MM.1S (cell line): ENCODE data around the gene TMEM63B.

Experiments used
- DNase-seq: peaks from one replicate; pipeline ENCODE4 v3.0.0-alpha.2; 2015
- H2AFZ ChIP-seq: fragments of 300-600 bp; sonication (generic); 2 replicates; pipeline ENCODE4 v1.6.0; 2016; ENCODE audit warnings: antibody characterized with exemption, low read length
- H3F3A ChIP-seq: fragments of 300-600 bp; sonication (generic); 2 replicates; pipeline ENCODE4 v1.6.1; 2016; ENCODE audit warnings: mild to moderate bottlenecking, antibody characterized with exemption, low read length, moderate library complexity, mixed read lengths; ENCODE audit not compliant: insufficient read depth
- H3K27ac ChIP-seq: fragments of 300-600 bp; sonication (generic); 2 replicates; pipeline ENCODE4 v1.5.1; 2016; ENCODE audit warnings: mild to moderate bottlenecking, low read length
- H3K27me3 ChIP-seq: fragments of 300-600 bp; sonication (generic); replicated peaks from 2 replicates; pipeline ENCODE4 v1.6.0; 2016; ENCODE audit warnings: low read length; ENCODE audit not compliant: insufficient read depth
- H3K36me3 ChIP-seq: fragments of 300-600 bp; sonication (generic); replicated peaks from 2 replicates; pipeline ENCODE4 v1.6.1; 2016; ENCODE audit warnings: mild to moderate bottlenecking, low read length, mixed read lengths; ENCODE audit not compliant: insufficient read depth
- H3K4me1 ChIP-seq: fragments of 300-600 bp; sonication (generic); 2 replicates; pipeline ENCODE4 v1.6.1; 2016; ENCODE audit warnings: low read length, mixed read lengths
- H3K4me2 ChIP-seq: fragments of 300-600 bp; sonication (generic); 2 replicates; pipeline ENCODE4 v1.6.0; 2016; ENCODE audit warnings: low read depth, low read length
- H3K4me3 ChIP-seq: fragments of 300-600 bp; sonication (generic); 2 replicates; pipeline ENCODE4 v1.5.1; 2016; ENCODE audit warnings: low read length, mixed read lengths
- H3K79me2 ChIP-seq: fragments of 300-600 bp; sonication (generic); 2 replicates; pipeline ENCODE4 v1.6.1; 2016; ENCODE audit warnings: mixed run types, low read length, mixed read lengths
- H3K9ac ChIP-seq: fragments of 300-600 bp; sonication (generic); 2 replicates; pipeline ENCODE4 v1.6.1; 2016; ENCODE audit warnings: low read length, mixed read lengths
- H3K9me2 ChIP-seq: fragments of 300-600 bp; sonication (generic); replicated peaks from 2 replicates; pipeline ENCODE4 v1.6.1; 2016; ENCODE audit warnings: mild to moderate bottlenecking, low read length, mixed read lengths; ENCODE audit not compliant: insufficient read depth
- H3K9me3 ChIP-seq: fragments of 300-600 bp; sonication (generic); replicated peaks from 2 replicates; pipeline ENCODE4 v1.6.1; 2016; ENCODE audit warnings: mild to moderate bottlenecking, low read length, mixed read lengths; ENCODE audit not compliant: insufficient read depth
- H4K20me1 ChIP-seq: fragments of 300-600 bp; sonication (generic); 2 replicates; pipeline ENCODE4 v1.6.1; 2016; ENCODE audit warnings: mild to moderate bottlenecking, low read length, moderate library complexity, mixed read lengths; ENCODE audit not compliant: insufficient read depth
- CTCF ChIP-seq: fragments of 300-600 bp; sonication (generic); IDR thresholded peaks from 2 replicates; pipeline ENCODE4 v1.5.1; 2016; ENCODE audit warnings: antibody characterized with exemption, low read length, mixed read lengths
- EZH2 ChIP-seq: fragments of 300-600 bp; sonication (generic); optimal IDR thresholded peaks from 2 replicates; pipeline ENCODE3; 2017; ENCODE audit warnings: low read depth, mild to moderate bottlenecking, antibody characterized with exemption, low read length, mixed read lengths
- EZH2phosphoT487 ChIP-seq: fragments of 300-600 bp; sonication (generic); IDR thresholded peaks from 2 replicates; pipeline ENCODE4 v1.6.1; 2018; ENCODE audit warnings: antibody characterized with exemption, low read length

Gene TMEM63B

GRCh38 chr6:44156494-44157151 is 29.3 kb downstream of the TMEM63B start:
- Histone ChIP-seq H3K79me2 (no peaks in the 10 kb centered on the region), H3K36me3 (no peaks in the 10 kb centered on the region), H3K4me3 (no peak overlapping the region), H3K4me1 (0 out of 2 replicates have a peak, but pooled peaks cover 5% of the 10 kb centered on the region), H3K9me2 (no peaks in the 10 kb centered on the region), H2AFZ (no peak overlapping the region), H3K27me3 (no peaks in the 10 kb centered on the region), H3K4me2 (no peak overlapping the region), H3K27ac (no peak overlapping the region), H3F3A (no peaks in the 10 kb centered on the region), H3K9me3 (no peaks in the 10 kb centered on the region), H4K20me1 (no peaks in the 10 kb centered on the region), H3K9ac (no peak overlapping the region)
- TF ChIP-seq EZH2phosphoT487 (no peak), EZH2 (no peak), CTCF (no peak)
- DNase-seq, result no peak

GRCh38 chr6:44157152-44157521 is 29.8 kb downstream of the TMEM63B start:
- no peaks in the 10 kb centered on the region for H3K9me3 ChIP-seq
- no peak for DNase-seq
- H3K4me2 ChIP-seq, result no peak overlapping the region
- no peaks in the 10 kb centered on the region for H3K9me2 ChIP-seq
- no peak overlapping the region for H2AFZ ChIP-seq
- no peaks in the 10 kb centered on the region for H3K27me3 ChIP-seq
- no peak overlapping the region for H3K27ac ChIP-seq
- H3K4me3 ChIP-seq, result no peak overlapping the region
- no peaks in the 10 kb centered on the region for H3K79me2 ChIP-seq
- H3K36me3 ChIP-seq, result no peaks in the 10 kb centered on the region
- TF ChIP-seq EZH2phosphoT487 (no peak), EZH2 (no peak), CTCF (no peak)
- no peaks in the 10 kb centered on the region for H3F3A ChIP-seq
- no peaks in the 10 kb centered on the region for H4K20me1 ChIP-seq
- H3K9ac ChIP-seq, result no peak overlapping the region
- H3K4me1 ChIP-seq, result 0 out of 2 replicates have a peak, but pooled peaks cover 5% of the 10 kb centered on the region

- TF ChIP-seq EZH2phosphoT487 (no peak), CTCF (no peak), EZH2 (no peak)
- H3K27me3 ChIP-seq, result no peaks in the 10 kb centered on the region
- no peaks in the 10 kb centered on the region for H3K9me3 ChIP-seq
- no peak within 1 kb of the TSS for H3K4me2 ChIP-seq
- no peaks in the 10 kb centered on the region for H3K9me2 ChIP-seq
- H4K20me1 ChIP-seq, result no peaks in the 10 kb centered on the region
- H3K4me3 ChIP-seq, result no peak within 1 kb of the TSS
- no peaks in the 10 kb centered on the region for H3F3A ChIP-seq
- DNase-seq, result no peak
- no peaks in the 10 kb centered on the region for H3K36me3 ChIP-seq
- no peak within 1 kb of the TSS for H3K9ac ChIP-seq
- H2AFZ ChIP-seq, result no peak within 1 kb of the TSS
- no peaks in the 10 kb centered on the region for H3K79me2 ChIP-seq
- H3K27ac ChIP-seq, result no peak within 1 kb of the TSS
- 0 out of 2 replicates have a peak, but pooled peaks cover 5% of the 10 kb centered on the region for H3K4me1 ChIP-seq
Observed at GRCh38 chr6:44158770-44159228, 31.4 kb downstream of the TMEM63B start, which contains the start of gene CAPN11. Gene CAPN11, plus strand, starts transcription at chr6:44158820. Its CDS starts 29 bp downstream, at chr6:44158849.
